Measurements from ENCODE around the gene IQCF6.
"Not testable (repeated sequence)": the region's sequence is repeated elsewhere in the genome, so short reads cannot be mapped to it uniquely, and the experiment has no call there.

The IQCF6 gene

GRCh38 chr3:51798411-51798963 lies 19.4 kb upstream of the IQCF6 start:
- TF ChIP-seq JUND (IDR thresholded peaks at IDR 0.05; ENCODE audit: low read depth): no peak
- DNase-seq (ENCODE audit: low read depth in 1 of 2, low spot score in 1 of 2): no peak
- in situ Hi-C loops (cut with HindIII; ENCODE audit: low pct_unique_long_range_greater_than_20kb, low sequenced_read_pairs): no loop called here

- DNase-seq (ENCODE audit: low read depth in 1 of 2, low spot score in 1 of 2): no peak
- in situ Hi-C loops (cut with HindIII; ENCODE audit: low pct_unique_long_range_greater_than_20kb, low sequenced_read_pairs): no loop called here
- TF ChIP-seq JUND (IDR thresholded peaks at IDR 0.05; ENCODE audit: low read depth): no peak
Observed at GRCh38 chr3:51796854-51797253, 17.8 kb upstream of the IQCF6 start.

GRCh38 chr3:51794206-51794605 lies 15.2 kb upstream of the IQCF6 start:
- DNase-seq (ENCODE audit: low read depth in 1 of 2, low spot score in 1 of 2): no peak
- in situ Hi-C loops (cut with HindIII; ENCODE audit: low pct_unique_long_range_greater_than_20kb, low sequenced_read_pairs): no loop called here
- TF ChIP-seq JUND (IDR thresholded peaks at IDR 0.05; ENCODE audit: low read depth): no peak

GRCh38 chr3:51792206-51792605 lies 13.2 kb upstream of the IQCF6 start:
- in situ Hi-C loops (cut with HindIII; ENCODE audit: low pct_unique_long_range_greater_than_20kb, low sequenced_read_pairs): no loop called here
- no peak for TF ChIP-seq JUND (IDR thresholded peaks at IDR 0.05; ENCODE audit: low read depth)
- no peak for DNase-seq (ENCODE audit: low read depth in 1 of 2, low spot score in 1 of 2)

- in situ Hi-C loops (cut with HindIII; ENCODE audit: low pct_unique_long_range_greater_than_20kb, low sequenced_read_pairs): no loop called here
- TF ChIP-seq JUND (IDR thresholded peaks at IDR 0.05; ENCODE audit: low read depth): no peak
- DNase-seq (ENCODE audit: low read depth in 1 of 2, low spot score in 1 of 2): no peak
Observed at GRCh38 chr3:51789437-51789836, 10.4 kb upstream of the IQCF6 start.

- in situ Hi-C loops (cut with HindIII; ENCODE audit: low pct_unique_long_range_greater_than_20kb, low sequenced_read_pairs): not testable (repeated sequence)
Observed at GRCh38 chr3:51787576-51787975, 8.5 kb upstream of the IQCF6 start.

GRCh38 chr3:51786267-51786666 lies 7.2 kb upstream of the IQCF6 start:
- no peak for TF ChIP-seq JUND (IDR thresholded peaks at IDR 0.05; ENCODE audit: low read depth)
- DNase-seq (ENCODE audit: low read depth in 1 of 2, low spot score in 1 of 2): no peak
- in situ Hi-C loops (cut with HindIII; ENCODE audit: low pct_unique_long_range_greater_than_20kb, low sequenced_read_pairs): no loop called here

More at GRCh38 chr3:51787576-51787975, 8.5 kb upstream of the IQCF6 start:
- not testable (repeated sequence) for DNase-seq (ENCODE audit: low read depth in 1 of 2, low spot score in 1 of 2)

GRCh38 chr3:51778554-51778953 lies 483 bp downstream of the IQCF6 start:
- TF ChIP-seq JUND (IDR thresholded peaks at IDR 0.05; ENCODE audit: low read depth): no peak
- in situ Hi-C loops (cut with HindIII; ENCODE audit: low pct_unique_long_range_greater_than_20kb, low sequenced_read_pairs): no loop called here
- DNase-seq (ENCODE audit: low read depth in 1 of 2, low spot score in 1 of 2): no peak

GRCh38 chr3:51777985-51778384 lies 1.1 kb downstream of the IQCF6 start:
- TF ChIP-seq JUND (IDR thresholded peaks at IDR 0.05; ENCODE audit: low read depth): no peak
- in situ Hi-C loops (cut with HindIII; ENCODE audit: low pct_unique_long_range_greater_than_20kb, low sequenced_read_pairs): no loop called here
- peak in 1 of 2 experiments; percentile 42 for DNase-seq (ENCODE audit: low read depth in 1 of 2, low spot score in 1 of 2)

- DNase-seq (ENCODE audit: low read depth in 1 of 2, low spot score in 1 of 2): peak in 1 of 2 experiments; percentile 3
- in situ Hi-C loops (cut with HindIII; ENCODE audit: low pct_unique_long_range_greater_than_20kb, low sequenced_read_pairs): no loop called here
- no peak for TF ChIP-seq JUND (IDR thresholded peaks at IDR 0.05; ENCODE audit: low read depth)
Observed at GRCh38 chr3:51773529-51774056, 5.4 kb downstream of the IQCF6 start.

GRCh38 chr3:51759203-51759602 lies 19.8 kb downstream of the IQCF6 start:
- DNase-seq (ENCODE audit: low read depth in 1 of 2, low spot score in 1 of 2): no peak
- in situ Hi-C loops (cut with HindIII; ENCODE audit: low pct_unique_long_range_greater_than_20kb, low sequenced_read_pairs): no loop called here
- TF ChIP-seq JUND (IDR thresholded peaks at IDR 0.05; ENCODE audit: low read depth): no peak

GRCh38 chr3:51753763-51754750 lies 25.0 kb downstream of the IQCF6 start:
- in situ Hi-C loops (cut with HindIII; ENCODE audit: low pct_unique_long_range_greater_than_20kb, low sequenced_read_pairs): not testable (repeated sequence)
- peak in 1 of 2 experiments; percentile 83 for DNase-seq (ENCODE audit: low read depth in 1 of 2, low spot score in 1 of 2)

- in situ Hi-C loops (cut with HindIII; ENCODE audit: low pct_unique_long_range_greater_than_20kb, low sequenced_read_pairs): no loop called here
- no peak for DNase-seq (ENCODE audit: low read depth in 1 of 2, low spot score in 1 of 2)
Observed at GRCh38 chr3:51751287-51751686, 27.8 kb downstream of the IQCF6 start.

More at GRCh38 chr3:51751287-51751686, 27.8 kb downstream of the IQCF6 start:
- TF ChIP-seq JUND (IDR thresholded peaks at IDR 0.05; ENCODE audit: low read depth): no peak
